WTC11 (cell line): ENCODE results near the gene PRODH. TPM values are rescaled to one million over a fixed set of nuclear protein-coding genes. Genes with fewer than 3 reads are reported as not detected.

Experiments
- ATAC-seq: fragments of 200-7000 bp; cut with Tn5 transposase; 2 replicates; pipeline ENCODE4 v1.10.0; 2021; ENCODE audit warnings: mild to moderate bottlenecking, moderate library complexity
- CTCF ChIA-PET: fragments of 300-600 bp; sonication (Branson Sonifier 250); formaldehyde crosslinking; loops from one replicate; lab custom pipeline; 2021; ENCODE audit warnings: antibody characterized with exemption; lab: Charles Lee
- POLR2A ChIA-PET: fragments of 350-600 bp; sonication (Branson Sonifier 250); formaldehyde crosslinking; loops from one replicate; lab custom pipeline; 2021; ENCODE audit warnings: antibody characterized with exemption; lab: Charles Lee
- DNase-seq: peaks from one replicate; pipeline ENCODE4 v3.0.0; 2021; ENCODE audit warnings: low spot score
- H3K27ac Mint-ChIP-seq: 2 replicates; pipeline ENCODE4 v1.8.0; 2021; ENCODE audit warnings: mixed read lengths
- H3K27me3 Mint-ChIP-seq: 2 replicates; pipeline ENCODE4 v1.8.0; 2021; ENCODE audit warnings: low read depth, mild to moderate bottlenecking, moderate library complexity, mixed read lengths
- H3K36me3 Mint-ChIP-seq: 2 replicates; pipeline ENCODE4 v1.8.0; 2021; ENCODE audit warnings: mixed read lengths
- H3K4me1 Mint-ChIP-seq: 2 replicates; pipeline ENCODE4 v1.8.0; 2022; ENCODE audit warnings: mixed read lengths
- H3K4me3 Mint-ChIP-seq: 2 replicates; pipeline ENCODE4 v1.8.0; 2021; ENCODE audit warnings: mild to moderate bottlenecking, moderate library complexity, mixed read lengths
- H3K9me3 Mint-ChIP-seq: 2 replicates; pipeline ENCODE4 v1.8.0; 2021; ENCODE audit warnings: mixed read lengths
- AFF4 ChIP-seq: sonication (generic); formaldehyde crosslinking; IDR thresholded peaks from 2 replicates; pipeline ENCODE4 v1.8.1; 2023; ENCODE audit warnings: mild to moderate bottlenecking, missing genetic modification reagents, borderline replicate concordance
- ARID4B ChIP-seq: sonication (generic); formaldehyde crosslinking; IDR thresholded peaks from 2 replicates; pipeline ENCODE4 v1.8.0; 2023; ENCODE audit warnings: missing genetic modification reagents, mild to moderate bottlenecking, borderline replicate concordance
- CDX4 ChIP-seq: fragments of 250-450 bp; sonication (Bioruptor Pico); IDR thresholded peaks from 2 replicates; pipeline ENCODE4 v1.9.0; 2021; ENCODE audit warnings: moderate library complexity, mild to moderate bottlenecking, inconsistent platforms, borderline replicate concordance
- E2F4 ChIP-seq: sonication (generic); formaldehyde crosslinking; IDR thresholded peaks from 2 replicates; pipeline ENCODE4 v1.8.1; 2022; ENCODE audit warnings: low read depth, mild to moderate bottlenecking, moderate library complexity, missing genetic modification reagents, borderline replicate concordance
- EMX1 ChIP-seq: fragments of 250-450 bp; sonication (Bioruptor Pico); IDR thresholded peaks from 2 replicates; pipeline ENCODE4 v1.8.0; 2021; ENCODE audit warnings: mild to moderate bottlenecking
- ESRRA ChIP-seq: sonication (generic); formaldehyde crosslinking; IDR thresholded peaks from 2 replicates; pipeline ENCODE4 v1.8.1; 2022; ENCODE audit warnings: mild to moderate bottlenecking, missing genetic modification reagents, borderline replicate concordance
- ETV6 ChIP-seq: sonication (generic); formaldehyde crosslinking; IDR thresholded peaks from 2 replicates; pipeline ENCODE4 v1.8.1; 2022; ENCODE audit warnings: mild to moderate bottlenecking, missing genetic modification reagents
- FOXJ3 ChIP-seq: sonication (generic); formaldehyde crosslinking; IDR thresholded peaks from 2 replicates; pipeline ENCODE4 v1.9.0; 2021; ENCODE audit warnings: missing genetic modification reagents, mild to moderate bottlenecking, borderline replicate concordance
- FOXK1 ChIP-seq: sonication (generic); formaldehyde crosslinking; IDR thresholded peaks from 2 replicates; pipeline ENCODE4 v1.8.0; 2022; ENCODE audit warnings: mild to moderate bottlenecking, moderate library complexity, missing genetic modification reagents
- GABPB1 ChIP-seq: sonication (generic); formaldehyde crosslinking; IDR thresholded peaks from 2 replicates; pipeline ENCODE4 v1.8.1; 2023; ENCODE audit warnings: mild to moderate bottlenecking, missing genetic modification reagents
- GRHL2 ChIP-seq: fragments of 250-450 bp; sonication (Bioruptor Pico); IDR thresholded peaks from 2 replicates; pipeline ENCODE4 v1.8.0; 2022; ENCODE audit warnings: mild to moderate bottlenecking, moderate library complexity; ENCODE audit not compliant: insufficient replicate concordance, severe bottlenecking
- HMGXB4 ChIP-seq: sonication (generic); formaldehyde crosslinking; IDR thresholded peaks from 2 replicates; pipeline ENCODE4 v1.8.1; 2023; ENCODE audit warnings: mild to moderate bottlenecking, moderate library complexity, missing genetic modification reagents
- IRF2 ChIP-seq: sonication (generic); formaldehyde crosslinking; IDR thresholded peaks from 2 replicates; pipeline ENCODE4 v1.8.0; 2022; ENCODE audit warnings: low read depth, missing genetic modification reagents, borderline replicate concordance
- NR1H2 ChIP-seq: sonication (generic); formaldehyde crosslinking; IDR thresholded peaks from 2 replicates; pipeline ENCODE4 v1.9.0; 2021; ENCODE audit warnings: mild to moderate bottlenecking, moderate library complexity, missing genetic modification reagents
- NR2C2 ChIP-seq: sonication (generic); formaldehyde crosslinking; IDR thresholded peaks from 2 replicates; pipeline ENCODE4 v1.8.0; 2022; ENCODE audit warnings: mild to moderate bottlenecking, missing genetic modification reagents
- NR3C1 ChIP-seq: sonication (generic); formaldehyde crosslinking; conservative IDR thresholded peaks from 2 replicates; pipeline ENCODE4 v1.8.1; 2023; ENCODE audit warnings: low read depth, mild to moderate bottlenecking, missing genetic modification reagents
- TEAD1 ChIP-seq: sonication (generic); formaldehyde crosslinking; IDR thresholded peaks from 2 replicates; pipeline ENCODE4 v1.8.0; 2022; ENCODE audit warnings: mild to moderate bottlenecking, missing genetic modification reagents
- TP53 ChIP-seq: sonication (generic); formaldehyde crosslinking; IDR thresholded peaks from 2 replicates; pipeline ENCODE4 v1.8.1; 2023; ENCODE audit warnings: mild to moderate bottlenecking, missing genetic modification reagents
- ZMAT4 ChIP-seq: fragments of 250-450 bp; sonication (Bioruptor Pico); IDR thresholded peaks from 2 replicates; pipeline ENCODE4 v1.9.0; 2021; ENCODE audit warnings: mild to moderate bottlenecking
- ZNF219 ChIP-seq: sonication (generic); formaldehyde crosslinking; IDR thresholded peaks from 2 replicates; pipeline ENCODE4 v1.8.0; 2023; ENCODE audit warnings: missing genetic modification reagents, mild to moderate bottlenecking, borderline replicate concordance
- ZNF416 ChIP-seq: fragments of 250-450 bp; sonication (Bioruptor Pico); IDR thresholded peaks from 2 replicates; pipeline ENCODE4 v1.9.0; 2021; ENCODE audit warnings: mild to moderate bottlenecking, inconsistent platforms
- ZNF423 ChIP-seq: fragments of 250-450 bp; sonication (Bioruptor Pico); IDR thresholded peaks from 2 replicates; pipeline ENCODE4 v2.1.2; 2022; ENCODE audit warnings: mild to moderate bottlenecking, moderate library complexity
- total RNA-seq: library from RNA; stranded (reverse); gene quantifications from 3 replicates; pipeline ENCODE4 v1.2.3, GENCODE V29; 2021
- TF ChIP-seq, protein P1 (sequence below): sonication (generic); formaldehyde crosslinking; IDR thresholded peaks from 2 replicates; pipeline ENCODE4 v1.8.1; 2022; ENCODE audit warnings: missing genetic modification reagents, borderline replicate concordance
- TF ChIP-seq, protein P2 (sequence below): sonication (generic); formaldehyde crosslinking; IDR thresholded peaks from 2 replicates; pipeline ENCODE4 v1.8.1; 2022; ENCODE audit warnings: mild to moderate bottlenecking, moderate library complexity, missing genetic modification reagents

The PRODH gene
- total RNA-seq, 1 experiment from 2014 or later: 97.3 TPM

DNA sequence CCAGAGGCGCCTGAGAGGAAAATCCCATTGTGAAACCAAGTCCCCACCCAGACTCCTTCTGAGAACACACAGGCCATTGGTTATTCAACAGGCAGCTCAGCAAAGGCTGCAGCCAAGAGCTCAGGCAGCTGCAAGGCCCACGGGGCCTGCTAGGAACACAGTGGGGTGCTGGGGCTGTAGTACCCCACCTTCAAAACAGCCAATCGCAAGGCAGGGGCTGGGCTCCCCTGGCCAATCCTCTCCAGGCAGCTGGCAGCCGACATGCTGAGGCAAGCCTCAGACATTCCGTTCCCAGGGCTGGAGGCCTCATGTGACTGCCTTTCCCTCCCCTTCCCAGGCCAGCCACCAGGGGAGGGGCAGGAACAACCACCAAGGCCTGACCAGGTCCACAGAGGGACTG, 6.6 kb downstream of the PRODH start (continued):
- no peak for TF ChIP-seq ARID4B
- TF ChIP-seq EMX1 (CRISPR knock-in tag): no peak
- TF ChIP-seq FOXK1: no peak
- no peak for TF ChIP-seq CDX4
- no peak for TF ChIP-seq ZNF219 (CRISPR knock-in tag)
- TF ChIP-seq ZNF416 (CRISPR knock-in tag): no peak
- TF ChIP-seq NR1H2 (CRISPR knock-in tag): no peak
- TF ChIP-seq AFF4: no peak
- no peak for TF ChIP-seq FOXJ3 (CRISPR knock-in tag)
- TF ChIP-seq, protein P1, sequence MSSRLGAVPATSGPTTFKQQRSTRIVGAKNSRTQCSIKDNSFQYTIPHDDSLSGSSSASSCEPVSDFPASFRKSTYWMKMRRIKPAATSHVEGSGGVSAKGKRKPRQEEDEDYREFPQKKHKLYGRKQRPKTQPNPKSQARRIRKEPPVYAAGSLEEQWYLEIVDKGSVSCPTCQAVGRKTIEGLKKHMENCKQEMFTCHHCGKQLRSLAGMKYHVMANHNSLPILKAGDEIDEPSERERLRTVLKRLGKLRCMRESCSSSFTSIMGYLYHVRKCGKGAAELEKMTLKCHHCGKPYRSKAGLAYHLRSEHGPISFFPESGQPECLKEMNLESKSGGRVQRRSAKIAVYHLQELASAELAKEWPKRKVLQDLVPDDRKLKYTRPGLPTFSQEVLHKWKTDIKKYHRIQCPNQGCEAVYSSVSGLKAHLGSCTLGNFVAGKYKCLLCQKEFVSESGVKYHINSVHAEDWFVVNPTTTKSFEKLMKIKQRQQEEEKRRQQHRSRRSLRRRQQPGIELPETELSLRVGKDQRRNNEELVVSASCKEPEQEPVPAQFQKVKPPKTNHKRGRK: no peak

- ChIA-PET CTCF (interaction anchor here (8.1 kb wide), 1 partner anchor 20 kb away, joined by 75 read pairs; the partner anchor contains the start of gene DGCR6), POLR2A (no interaction called here)
- no peak for ATAC-seq
- no peak overlapping the region for H3K27ac Mint-ChIP-seq
- H3K9me3 Mint-ChIP-seq: no peaks in the 10 kb centered on the region
- H3K27me3 Mint-ChIP-seq: no peaks in the 10 kb centered on the region
- no peak for DNase-seq
- no peak overlapping the region for H3K4me3 Mint-ChIP-seq
- H3K4me1 Mint-ChIP-seq: no peaks in the 10 kb centered on the region
- no peaks in the 10 kb centered on the region for H3K36me3 Mint-ChIP-seq
- no peak for TF ChIP-seq NR2C2 (CRISPR knock-in tag)
- TF ChIP-seq ZNF423 (CRISPR knock-in tag): no peak
- no peak for TF ChIP-seq ZMAT4
- TF ChIP-seq E2F4 (CRISPR knock-in tag): no peak
- TF ChIP-seq GABPB1: no peak
- TF ChIP-seq IRF2: no peak
- TF ChIP-seq GRHL2: no peak
- no peak for TF ChIP-seq HMGXB4
- TF ChIP-seq, protein P2, sequence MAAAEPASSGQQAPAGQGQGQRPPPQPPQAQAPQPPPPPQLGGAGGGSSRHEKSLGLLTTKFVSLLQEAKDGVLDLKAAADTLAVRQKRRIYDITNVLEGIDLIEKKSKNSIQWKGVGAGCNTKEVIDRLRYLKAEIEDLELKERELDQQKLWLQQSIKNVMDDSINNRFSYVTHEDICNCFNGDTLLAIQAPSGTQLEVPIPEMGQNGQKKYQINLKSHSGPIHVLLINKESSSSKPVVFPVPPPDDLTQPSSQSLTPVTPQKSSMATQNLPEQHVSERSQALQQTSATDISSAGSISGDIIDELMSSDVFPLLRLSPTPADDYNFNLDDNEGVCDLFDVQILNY: no peak
- TF ChIP-seq NR3C1 (CRISPR knock-in tag): no peak
- no peak for TF ChIP-seq ESRRA (CRISPR knock-in tag)
- no peak for TF ChIP-seq TEAD1 (CRISPR knock-in tag)
- no peak for TF ChIP-seq TP53
- TF ChIP-seq ETV6 (CRISPR knock-in tag): no peak
These were observed 8.5 kb downstream of the PRODH start for GRCh38 chr22:18927573-18927972.
